PC-3 (cell line): ENCODE data around the gene TPRA1. TPM values are rescaled to one million over a fixed set of nuclear protein-coding genes. Genes with fewer than 3 reads are reported as not detected.

ENCODE experiments used
- ATAC-seq: fragments of 200-7000 bp; cut with Tn5 transposase; 2 replicates; pipeline ENCODE4 v1.9.1; 2020; ENCODE audit warnings: mild to moderate bottlenecking, moderate library complexity
- BruUV-seq: library from RNA; stranded (reverse); fragments of 400-500 nt; replicated peaks from 2 replicates; lab custom pipeline; 2021; lab: Mats Ljungman, UMichigan
- CTCF ChIA-PET: fragments of 300-600 bp; sonication (Branson Sonifier 250); formaldehyde crosslinking; loops from one replicate; lab custom pipeline; 2022; ENCODE audit warnings: antibody characterized with exemption; lab: Charles Lee
- POLR2A ChIA-PET: fragments of 300-600 bp; sonication (Branson Sonifier 250); formaldehyde crosslinking; loops from one replicate; lab custom pipeline; 2022; ENCODE audit warnings: antibody characterized with exemption; ENCODE audit not compliant: unreplicated experiment; lab: Charles Lee
- DNase-seq: peaks from one replicate; pipeline ENCODE4 v3.0.0-alpha.2; 2015
- H2AFZ ChIP-seq: fragments of 300-600 bp; sonication (generic); 2 replicates; pipeline ENCODE4 v1.6.0; 2016; ENCODE audit warnings: antibody characterized with exemption, low read length
- H3F3A ChIP-seq: fragments of 300-600 bp; sonication (generic); one replicate; pipeline ENCODE4 v1.6.0; 2017; ENCODE audit warnings: antibody characterized with exemption, low read length, control low read depth, mild to moderate bottlenecking; ENCODE audit not compliant: unreplicated experiment
- H3K27ac ChIP-seq: fragments of 300-600 bp; sonication (generic); 2 replicates; pipeline ENCODE4 v1.5.1; 2016; ENCODE audit warnings: mild to moderate bottlenecking, low read length
- H3K27me3 ChIP-seq: fragments of 300-600 bp; sonication (generic); 2 replicates; pipeline ENCODE4 v1.6.1; 2016; ENCODE audit warnings: low read length, mixed read lengths
- H3K36me3 ChIP-seq: fragments of 300-600 bp; sonication (generic); 2 replicates; pipeline ENCODE4 v1.6.1; 2016; ENCODE audit warnings: low read depth, mixed run types, low read length, mixed read lengths
- H3K4me1 ChIP-seq: fragments of 300-600 bp; sonication (generic); 2 replicates; pipeline ENCODE4 v1.5.1; 2016; ENCODE audit warnings: low read length; ENCODE audit not compliant: insufficient read depth
- H3K4me2 ChIP-seq: fragments of 300-600 bp; sonication (generic); 2 replicates; pipeline ENCODE4 v1.6.0; 2016; ENCODE audit warnings: low read length
- H3K4me3 ChIP-seq: fragments of 300-600 bp; sonication (generic); 2 replicates; pipeline ENCODE4 v1.5.1; 2016; ENCODE audit warnings: mild to moderate bottlenecking, low read length, mixed read lengths
- H3K79me2 ChIP-seq: fragments of 300-600 bp; sonication (generic); 2 replicates; pipeline ENCODE4 v1.6.1; 2017; ENCODE audit warnings: low read length, mixed read lengths
- H3K9ac ChIP-seq: fragments of 300-600 bp; sonication (generic); 2 replicates; pipeline ENCODE4 v1.6.0; 2016; ENCODE audit warnings: mild to moderate bottlenecking, low read length
- H3K9me2 ChIP-seq: fragments of 300-600 bp; sonication (generic); replicated peaks from 2 replicates; pipeline ENCODE4 v1.6.1; 2016; ENCODE audit warnings: mixed run types, low read length, mixed read lengths
- H3K9me3 ChIP-seq: fragments of 300-600 bp; sonication (generic); 2 replicates; pipeline ENCODE4 v1.6.1; 2016; ENCODE audit warnings: low read length, mixed read lengths
- H4K20me1 ChIP-seq: fragments of 300-600 bp; sonication (generic); 2 replicates; pipeline ENCODE4 v1.6.1; 2016; ENCODE audit warnings: low read length, mixed read lengths
- EZH2 ChIP-seq: fragments of 300-600 bp; sonication (generic); IDR thresholded peaks from one replicate; pipeline ENCODE4 v1.6.1; 2017; ENCODE audit warnings: antibody characterized with exemption, mild to moderate bottlenecking, low read length; ENCODE audit not compliant: unreplicated experiment
- EZH2phosphoT487 ChIP-seq: fragments of 300-600 bp; sonication (generic); IDR thresholded peaks from 2 replicates; pipeline ENCODE4 v1.6.1; 2018; ENCODE audit warnings: mild to moderate bottlenecking, antibody characterized with exemption, low read length, borderline replicate concordance
- intact Hi-C: fragments of 100-400 bp; cut with micrococcal nuclease; formaldehyde crosslinking; loops from 2 replicates; pipeline ENCODE4 v1.9.0; 2023
- total RNA-seq: library from RNA; depleted of rRNA; stranded (reverse); fragments of >200 nt; gene quantifications from 2 replicates; pipeline ENCODE4 v1.2.3, GENCODE V29; 2014
- TF ChIP-seq, protein P1 (sequence below): fragments of 300-600 bp; sonication (generic); conservative IDR thresholded peaks from 2 replicates; pipeline ENCODE4 v1.5.1; 2017; ENCODE audit warnings: antibody characterized with exemption, low read depth, mild to moderate bottlenecking, low read length

Gene TPRA1
- total RNA-seq, 1 experiment from 2014 or later: 25.7 TPM

- ATAC-seq (no peak), DNase-seq (no peak)
- H4K20me1 ChIP-seq: no peaks in the 10 kb centered on the region
- H3K9me3 ChIP-seq: no peaks in the 10 kb centered on the region
- BruUV-seq: no TSS peak
- no peaks in the 10 kb centered on the region for H3K36me3 ChIP-seq
- H3K79me2 ChIP-seq: no peaks in the 10 kb centered on the region
- intact Hi-C loops: no loop called here
- no peak overlapping the region for H3K4me2 ChIP-seq
- TF ChIP-seq EZH2 (no peak), EZH2phosphoT487 (no peak)
- TF ChIP-seq, protein P1, sequence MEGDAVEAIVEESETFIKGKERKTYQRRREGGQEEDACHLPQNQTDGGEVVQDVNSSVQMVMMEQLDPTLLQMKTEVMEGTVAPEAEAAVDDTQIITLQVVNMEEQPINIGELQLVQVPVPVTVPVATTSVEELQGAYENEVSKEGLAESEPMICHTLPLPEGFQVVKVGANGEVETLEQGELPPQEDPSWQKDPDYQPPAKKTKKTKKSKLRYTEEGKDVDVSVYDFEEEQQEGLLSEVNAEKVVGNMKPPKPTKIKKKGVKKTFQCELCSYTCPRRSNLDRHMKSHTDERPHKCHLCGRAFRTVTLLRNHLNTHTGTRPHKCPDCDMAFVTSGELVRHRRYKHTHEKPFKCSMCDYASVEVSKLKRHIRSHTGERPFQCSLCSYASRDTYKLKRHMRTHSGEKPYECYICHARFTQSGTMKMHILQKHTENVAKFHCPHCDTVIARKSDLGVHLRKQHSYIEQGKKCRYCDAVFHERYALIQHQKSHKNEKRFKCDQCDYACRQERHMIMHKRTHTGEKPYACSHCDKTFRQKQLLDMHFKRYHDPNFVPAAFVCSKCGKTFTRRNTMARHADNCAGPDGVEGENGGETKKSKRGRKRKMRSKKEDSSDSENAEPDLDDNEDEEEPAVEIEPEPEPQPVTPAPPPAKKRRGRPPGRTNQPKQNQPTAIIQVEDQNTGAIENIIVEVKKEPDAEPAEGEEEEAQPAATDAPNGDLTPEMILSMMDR: no peak
- no peaks in the 10 kb centered on the region for H3F3A ChIP-seq
- no peaks in the 10 kb centered on the region for H3K27me3 ChIP-seq
- POLR2A ChIA-PET: no interaction called here
- H3K4me3 ChIP-seq: no peak overlapping the region
- H3K9ac ChIP-seq: no peak overlapping the region
- no peak overlapping the region for H2AFZ ChIP-seq
- no peaks in the 10 kb centered on the region for H3K9me2 ChIP-seq
- H3K27ac ChIP-seq: no peak overlapping the region
- CTCF ChIA-PET: interaction anchor here (0.6 kb wide), 1 partner anchor 77 kb away, joined by 3 read pairs; no protein-coding TSS in a partner anchor
- no peaks in the 10 kb centered on the region for H3K4me1 ChIP-seq
Measured at GRCh38 chr3:127550468-127551157, 39.9 kb downstream of the TPRA1 start.

GRCh38 chr3:127549826-127550467, 40.6 kb downstream of the TPRA1 start:
- Histone ChIP-seq H3K27me3 (no peaks in the 10 kb centered on the region), H3K27ac (no peak overlapping the region), H3K4me3 (no peak overlapping the region), H3K9me2 (no peaks in the 10 kb centered on the region), H3F3A (no peaks in the 10 kb centered on the region), H3K4me1 (no peaks in the 10 kb centered on the region), H4K20me1 (no peaks in the 10 kb centered on the region), H3K9ac (no peak overlapping the region), H3K36me3 (no peaks in the 10 kb centered on the region), H3K4me2 (no peak overlapping the region), H3K79me2 (no peaks in the 10 kb centered on the region), H2AFZ (no peak overlapping the region), H3K9me3 (no peaks in the 10 kb centered on the region)
- POLR2A ChIA-PET: no interaction called here
- ATAC-seq (no peak), DNase-seq (peak; percentile 35)
- intact Hi-C loops: loop anchor here (5.0 kb wide), 1 partner anchor 873 kb away; no protein-coding TSS in a partner anchor
- CTCF ChIA-PET: interaction anchor here (0.6 kb wide), 1 partner anchor 76 kb away, joined by 3 read pairs; no protein-coding TSS in a partner anchor
- TF ChIP-seq EZH2 (no peak), EZH2phosphoT487 (no peak)
- TF ChIP-seq, protein P1: peak; percentile 27; the same call in 1 of the 2 replicates
- BruUV-seq: no TSS peak
